ENCODE data around the gene OTX2. TPM values are rescaled to one million over a fixed set of nuclear protein-coding genes. Genes with fewer than 3 reads are reported as not detected.

OTX2 gene
- total and polyA plus RNA-seq, 2 of the 4 experiments (the other 2 are of a cell fraction) = not detected

- Histone ChIP-seq H3K4ac (ENCODE audit: low read depth, low read length) (no peak overlapping the region), H2AK9ac (replicated peaks; ENCODE audit: low read depth, low read length, poor library complexity) (peak overlapping the region; percentile 8), H3K4me3 (ENCODE audit: insufficient read depth, low read depth, low read length) (no peak overlapping the region), H2BK15ac (ENCODE audit: low read depth, low read length) (no peak overlapping the region), H2BK5ac (ENCODE audit: low read depth, low read length, poor library complexity, severe bottlenecking) (no peak overlapping the region), H3K23ac (ENCODE audit: low read depth, low read length) (no peak overlapping the region), H3K27me3 (ENCODE audit: control insufficient read depth, insufficient read depth, low read length) (peaks cover 58% of the 10 kb centered on the region), H3K18ac (ENCODE audit: low read depth, low read length) (no peak overlapping the region), H4K20me1 (ENCODE audit: insufficient read depth, low read length) (no peaks in the 10 kb centered on the region), H4K91ac (ENCODE audit: insufficient read depth, low read depth, low read length) (no peak overlapping the region), H2BK20ac (ENCODE audit: low read depth, low read length) (no peak overlapping the region), H4K8ac (ENCODE audit: low read depth in 2 of 2, low read length in 2 of 2) (no peak overlapping the region), H3K4me1 (ENCODE audit: control insufficient read depth, insufficient read depth, low read length) (no peaks in the 10 kb centered on the region), H3K9me3 (ENCODE audit: control insufficient read depth, insufficient read depth, low read length) (peaks cover 6% of the 10 kb centered on the region; the same call in 1 of the 2 replicates), H4K5ac (ENCODE audit: low read depth, low read length) (no peak overlapping the region), H3K4me2 (ENCODE audit: low read depth, low read length) (no peak overlapping the region), H3K9ac (ENCODE audit: low read depth, low read length) (no peak overlapping the region), H3K79me1 (ENCODE audit: low read depth in 1 of 2, low read length in 2 of 2) (no peaks in the 10 kb centered on the region), H2AK5ac (ENCODE audit: low read depth, low read length) (no peak overlapping the region), H2AFZ (replicated peaks; ENCODE audit: low read length, poor library complexity) (peak overlapping the region; percentile 43), H3K14ac (replicated peaks; ENCODE audit: low read depth, low read length) (no peak overlapping the region), H3K9me1 (ENCODE audit: insufficient read depth, low read length) (no peaks in the 10 kb centered on the region), H3K36me3 (ENCODE audit: control insufficient read depth, insufficient read depth, low read length) (no peaks in the 10 kb centered on the region), H3K27ac (ENCODE audit: insufficient read depth, low read length) (no peak overlapping the region), H3K56ac (ENCODE audit: extremely low read depth, insufficient read depth, low read length) (no peak overlapping the region), H2BK120ac (ENCODE audit: low read depth, low read length) (no peak overlapping the region)
- POLR2A ChIA-PET (ENCODE audit: unreplicated experiment) = no interaction called here
- CTCF ChIA-PET = no interaction called here
- 2% methylated on average over 19 of the region's 56 CpGs; no CpG with 5 or more reads in 1 of the 2 experiments for WGBS, 2 experiments (ENCODE audit: extremely low coverage in 2 of 2, insufficient read length in 1 of 2)
- TF ChIP-seq BHLHE40 (IDR thresholded peaks at IDR 0.05; ENCODE audit: low read depth, low read length) (no peak), ELK1 (IDR thresholded peaks at IDR 0.05; ENCODE audit: borderline replicate concordance, low read depth, low read length) (no peak), POLR2A (IDR thresholded peaks at IDR 0.05; ENCODE audit: low read depth, low read length) (no peak), RFX5 (IDR thresholded peaks at IDR 0.05; ENCODE audit: low read depth, low read length) (no peak), RAD21 (IDR thresholded peaks at IDR 0.05; ENCODE audit: low read length) (no peak), NFE2L2 (IDR thresholded peaks at IDR 0.05; ENCODE audit: low read depth, low read length) (no peak), SMC3 (IDR thresholded peaks at IDR 0.05; ENCODE audit: low read depth, low read length) (no peak), MXI1 (IDR thresholded peaks at IDR 0.05; ENCODE audit: borderline replicate concordance, low read depth, low read length) (no peak), USF2 (IDR thresholded peaks at IDR 0.05; ENCODE audit: low read depth, low read length) (no peak), MAFK (IDR thresholded peaks at IDR 0.05; ENCODE audit: low read depth, low read length) (no peak), RCOR1 (IDR thresholded peaks at IDR 0.05; ENCODE audit: insufficient replicate concordance, low read length) (no peak), CHD1 (IDR thresholded peaks at IDR 0.05; ENCODE audit: low read depth, low read length) (no peak), FOS (IDR thresholded peaks at IDR 0.05; ENCODE audit: low read depth, low read length) (no peak), CTCF (conservative IDR thresholded peaks at IDR 0.05; ENCODE audit: low read depth, low read length) (no peak), CEBPB (IDR thresholded peaks at IDR 0.05; ENCODE audit: low read depth, low read length) (no peak), MAZ (IDR thresholded peaks at IDR 0.05; ENCODE audit: borderline replicate concordance, low read depth, low read length) (no peak)
- ATAC-seq (ENCODE audit: low read depth) (no peak), DNase-seq (no peak)
- intact Hi-C loops (cut with micrococcal nuclease) = no loop called here
- in situ Hi-C loops (cut with MboI; ENCODE audit: low sequenced_read_pairs) = no loop called here
- BruUV-seq (replicated peaks) = no TSS peak
- dilution Hi-C loops (cut with HindIII; ENCODE audit: low sequenced_read_pairs, unreplicated experiment) = no loop called here
Measured at GRCh38 chr14:56794557-56795283, 15.6 kb downstream of the OTX2 start.

All from IMR-90 (cell line).